HepG2 (cell line): ENCODE results near the gene NTRK2. TPM values are rescaled to one million over a fixed set of nuclear protein-coding genes. Genes with fewer than 3 reads are reported as not detected.

Experiments
- ATAC-seq: fragments of 200-7000 bp; cut with Tn5 transposase; 3 replicates; pipeline ENCODE4 v1.9.1; 2020; ENCODE audit warnings: mild to moderate bottlenecking, moderate library complexity
- BruUV-seq: library from RNA; stranded (reverse); fragments of 400-500 nt; replicated peaks from 2 replicates; lab custom pipeline; 2021; lab: Mats Ljungman, UMichigan
- CTCF ChIA-PET: fragments of 300-600 bp; formaldehyde crosslinking; extraction: SDS; loops from one replicate; lab custom pipeline; 2021; ENCODE audit warnings: low total read pairs, inconsistent platforms, low intra/inter-chr PET ratio; lab: Yijun Ruan, JAX
- POLR2A ChIA-PET: fragments of 350-600 bp; sonication (Branson Sonifier 250); formaldehyde crosslinking; loops from one replicate; lab custom pipeline; 2020; ENCODE audit warnings: antibody characterized with exemption, inconsistent platforms; lab: Yijun Ruan, JAX
- DNase-seq: peaks from one replicate; pipeline ENCODE4 v3.0.0-alpha.2; 2015; ENCODE audit warnings: low spot score
- FAIRE-seq: peaks from 3 replicates; lab custom pipeline; 2011; peaks lifted over from hg19 to GRCh38; lab: Jason Lieb, UNC
- H2AFZ ChIP-seq: one replicate; pipeline ENCODE4 v1.6.1; 2011; ENCODE audit warnings: low read length, inconsistent platforms
- H3K27ac ChIP-seq: fragments of 300-600 bp; 3 replicates; pipeline ENCODE4 v1.8.0; 2011; ENCODE audit warnings: mixed run types, mild to moderate bottlenecking, mixed read lengths, low read length, inconsistent platforms; ENCODE audit not compliant: insufficient read depth; ENCODE audit errors: extremely low read length
- H3K27me3 ChIP-seq, 2 experiments: fragments of 200-600 bp in 1 of 2; 2 replicates in 1 of 2; 3 replicates in 1 of 2; pipeline versions ENCODE4 v1.6.0 to v1.8.0; 2011; ENCODE audit warnings: low read length in 2 of 2, mild to moderate bottlenecking in 2 of 2, moderate library complexity in 2 of 2, inconsistent platforms in 1 of 2; ENCODE audit not compliant: insufficient read depth in 2 of 2, control insufficient read depth in 1 of 2
- H3K36me3 ChIP-seq, 2 experiments: fragments of 200-600 bp in 1 of 2; replicated peaks in 1 of 2; 2 replicates in 1 of 2; 3 replicates in 1 of 2; pipeline versions ENCODE4 v1.5.1 to v1.8.0; 2011; ENCODE audit warnings: low read length in 2 of 2, inconsistent platforms in 1 of 2; ENCODE audit not compliant: insufficient read depth in 2 of 2, control insufficient read depth in 1 of 2
- H3K4me1 ChIP-seq: 2 replicates; pipeline ENCODE4 v1.5.1; 2012; ENCODE audit warnings: low read length, inconsistent platforms; ENCODE audit not compliant: insufficient read depth
- H3K4me2 ChIP-seq: 2 replicates; pipeline ENCODE4 v1.6.0; 2011; ENCODE audit warnings: low read depth, low read length, inconsistent platforms
- H3K4me3 ChIP-seq, 3 experiments: fragments of 200-600 bp in 1 of 3; sonication (generic), shearing (Covaris generic) in 1 of 3; replicated peaks in 1 of 3; 2 replicates each; pipeline ENCODE4 v1.5.1; 2011 to 2016; ENCODE audit warnings: low read length in 3 of 3, inconsistent platforms in 2 of 3, low read depth in 2 of 3, mild to moderate bottlenecking in 2 of 3, control low read depth in 1 of 3, mixed read lengths in 1 of 3; ENCODE audit not compliant: insufficient read depth in 1 of 3
- H3K79me2 ChIP-seq: one replicate; pipeline ENCODE4 v1.6.1; 2011; ENCODE audit warnings: low read length, inconsistent platforms; ENCODE audit not compliant: insufficient read depth
- H3K9ac ChIP-seq: 2 replicates; pipeline ENCODE4 v1.6.0; 2011; ENCODE audit warnings: mild to moderate bottlenecking, low read depth, low read length, inconsistent platforms; ENCODE audit not compliant: insufficient read depth
- H3K9me3 ChIP-seq: 2 replicates; pipeline ENCODE4 v1.5.1; 2012; ENCODE audit warnings: mild to moderate bottlenecking, low read length
- H4K20me1 ChIP-seq: 2 replicates; pipeline ENCODE4 v1.6.0; 2011; ENCODE audit warnings: inconsistent platforms, mild to moderate bottlenecking, low read length, moderate library complexity; ENCODE audit not compliant: insufficient read depth
- FOXA1 ChIP-seq, 2 experiments: fragments of 450-650 bp in 1 of 2; sonication (generic) in 1 of 2; formaldehyde crosslinking in 1 of 2; IDR thresholded peaks; 2 replicates each; pipeline versions ENCODE4 v1.4.0 to v1.6.1; 2016 to 2020; ENCODE audit warnings: missing genetic modification reagents in 1 of 2
- SALL1 ChIP-seq: sonication (generic); formaldehyde crosslinking; IDR thresholded peaks from 2 replicates; pipeline ENCODE4 v1.8.0; 2022; ENCODE audit warnings: mild to moderate bottlenecking, missing genetic modification reagents
- SMAD3 ChIP-seq: sonication (generic); formaldehyde crosslinking; IDR thresholded peaks from 2 replicates; pipeline ENCODE4 v1.4.0; 2020; ENCODE audit warnings: missing genetic modification reagents
- ZNF350 ChIP-seq: sonication (generic); formaldehyde crosslinking; IDR thresholded peaks from 2 replicates; pipeline ENCODE4 v1.4.0; 2020; ENCODE audit warnings: mild to moderate bottlenecking, low read depth, missing genetic modification reagents, borderline replicate concordance
- ZNF607 ChIP-seq: sonication (generic); formaldehyde crosslinking; IDR thresholded peaks from 2 replicates; pipeline ENCODE4 v1.5.1; 2020; ENCODE audit warnings: missing genetic modification reagents, mild to moderate bottlenecking, borderline replicate concordance
- WGBS: methylation state at CpG from one replicate; pipeline ENCODE4 v1.1.6; 2017; ENCODE audit warnings: low lambda C conversion rate; 5-methylcytosine and 5-hydroxymethylcytosine counted together
- in situ Hi-C: cut with HindIII; loops from 2 replicates; pipeline ENCODE4 v1.10.0; 2017; ENCODE audit warnings: low pct_unique_long_range_greater_than_20kb; ENCODE audit not compliant: extremely low pct_ligation_motif_present
- intact Hi-C: fragments of 100-400 bp; cut with micrococcal nuclease; formaldehyde crosslinking; loops from one replicate; pipeline ENCODE4 v1.10.0; 2022; ENCODE audit not compliant: unreplicated experiment
- polyA plus RNA-seq, 8 experiments: library from polyadenylated mRNA; depleted of rRNA in 3 of 8; stranded (reverse) in 7 of 8; unstranded in 1 of 8; fragments of >200 nt; fragmentation: Illumina TruSeq in 4 of 8; extraction: Trizol in 4 of 8; gene quantifications; 2 replicates each; pipeline versions ENCODE4 v1.2.1 to v1.2.3, GENCODE V29; 2011 to 2016; ENCODE audit warnings: low read depth in 4 of 8, missing spikeins in 1 of 8, mixed read lengths in 1 of 8; ENCODE audit not compliant: insufficient read depth in 1 of 8
- total RNA-seq, 5 experiments: library from RNA; depleted of rRNA; stranded (reverse); fragments of >200 nt; fragmentation: Illumina TruSeq; extraction: Trizol; gene quantifications; 2 replicates each; pipeline ENCODE4 v1.2.3, GENCODE V29; 2016; ENCODE audit warnings: low read depth in 1 of 5
- TF ChIP-seq, protein P1 (sequence below): sonication (generic); formaldehyde crosslinking; IDR thresholded peaks from 2 replicates; pipeline ENCODE4 v1.5.0; 2020; ENCODE audit warnings: mild to moderate bottlenecking, missing genetic modification reagents
- TF ChIP-seq, protein P2 (sequence below): sonication (generic); formaldehyde crosslinking; conservative IDR thresholded peaks from 2 replicates; pipeline ENCODE4 v1.8.1; 2023; ENCODE audit warnings: missing genetic modification reagents
- TF ChIP-seq, protein P3 (sequence below): sonication (generic); formaldehyde crosslinking; IDR thresholded peaks from 2 replicates; pipeline ENCODE4 v1.5.0; 2020; ENCODE audit warnings: mild to moderate bottlenecking, low read depth, missing genetic modification reagents, borderline replicate concordance

Gene NTRK2
- total and polyA plus RNA-seq, 2 of the 13 experiments (the other 11 are each of a cell fraction or from before 2014, with no cell fraction given): not detected

DNA sequence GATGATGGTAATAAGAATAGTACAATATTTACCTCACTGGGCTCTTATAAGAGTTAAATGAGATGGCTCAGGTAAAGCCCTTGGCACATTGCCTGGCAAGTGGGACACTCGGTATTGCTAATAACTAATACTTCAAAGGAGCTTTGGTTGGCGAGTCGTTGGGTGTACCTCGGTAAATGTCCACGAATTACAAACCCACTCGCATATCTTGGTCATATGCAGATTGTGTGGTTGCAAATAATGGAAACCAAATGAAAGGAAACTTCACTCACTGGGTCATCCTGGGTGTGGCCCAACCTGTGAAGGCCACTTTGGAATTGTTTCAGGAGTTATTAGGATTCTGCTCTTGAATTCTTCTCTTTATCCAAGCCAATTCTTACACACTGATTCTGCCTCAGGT lies 147.5 kb downstream of the NTRK2 start:
- no peak for DNase-seq
- H3K36me3 ChIP-seq: no peaks in the 10 kb centered on the region
- no peaks in the 10 kb centered on the region for H3K4me1 ChIP-seq
- no peaks in the 10 kb centered on the region for H3K79me2 ChIP-seq
- TF ChIP-seq FOXA1 (IDR thresholded peaks at IDR 0.05) (no peak), FOXA1 (CRISPR knock-in tag; IDR thresholded peaks at IDR 0.05) (no peak), SMAD3 (CRISPR knock-in tag) (no peak), SALL1 (CRISPR knock-in tag) (no peak)
- TF ChIP-seq, protein P1, sequence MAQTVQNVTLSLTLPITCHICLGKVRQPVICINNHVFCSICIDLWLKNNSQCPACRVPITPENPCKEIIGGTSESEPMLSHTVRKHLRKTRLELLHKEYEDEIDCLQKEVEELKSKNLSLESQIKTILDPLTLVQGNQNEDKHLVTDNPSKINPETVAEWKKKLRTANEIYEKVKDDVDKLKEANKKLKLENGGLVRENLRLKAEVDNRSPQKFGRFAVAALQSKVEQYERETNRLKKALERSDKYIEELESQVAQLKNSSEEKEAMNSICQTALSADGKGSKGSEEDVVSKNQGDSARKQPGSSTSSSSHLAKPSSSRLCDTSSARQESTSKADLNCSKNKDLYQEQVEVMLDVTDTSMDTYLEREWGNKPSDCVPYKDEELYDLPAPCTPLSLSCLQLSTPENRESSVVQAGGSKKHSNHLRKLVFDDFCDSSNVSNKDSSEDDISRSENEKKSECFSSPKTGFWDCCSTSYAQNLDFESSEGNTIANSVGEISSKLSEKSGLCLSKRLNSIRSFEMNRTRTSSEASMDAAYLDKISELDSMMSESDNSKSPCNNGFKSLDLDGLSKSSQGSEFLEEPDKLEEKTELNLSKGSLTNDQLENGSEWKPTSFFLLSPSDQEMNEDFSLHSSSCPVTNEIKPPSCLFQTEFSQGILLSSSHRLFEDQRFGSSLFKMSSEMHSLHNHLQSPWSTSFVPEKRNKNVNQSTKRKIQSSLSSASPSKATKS (CRISPR knock-in tag): no peak
- H3K9ac ChIP-seq: no peak overlapping the region
- 3% methylated on average over 6 of the region's 6 CpGs for WGBS
- intact Hi-C loops (no loop called here), in situ Hi-C loops (no loop called here)
- H2AFZ ChIP-seq: no peak overlapping the region
- no peaks in the 10 kb centered on the region for H3K9me3 ChIP-seq
- peaks cover 0 to 5% of the 10 kb centered on the region in 2 experiments; a peak in 2 of 5 replicates for H3K27me3 ChIP-seq
- no peak for FAIRE-seq
- H3K4me2 ChIP-seq: no peak overlapping the region
- H3K4me3 ChIP-seq: no peak overlapping the region
- ChIA-PET CTCF (no interaction called here), POLR2A (no interaction called here)
- ATAC-seq: no peak
- H4K20me1 ChIP-seq: no peaks in the 10 kb centered on the region
- H3K27ac ChIP-seq: no peak overlapping the region
- BruUV-seq: no TSS peak

DNA sequence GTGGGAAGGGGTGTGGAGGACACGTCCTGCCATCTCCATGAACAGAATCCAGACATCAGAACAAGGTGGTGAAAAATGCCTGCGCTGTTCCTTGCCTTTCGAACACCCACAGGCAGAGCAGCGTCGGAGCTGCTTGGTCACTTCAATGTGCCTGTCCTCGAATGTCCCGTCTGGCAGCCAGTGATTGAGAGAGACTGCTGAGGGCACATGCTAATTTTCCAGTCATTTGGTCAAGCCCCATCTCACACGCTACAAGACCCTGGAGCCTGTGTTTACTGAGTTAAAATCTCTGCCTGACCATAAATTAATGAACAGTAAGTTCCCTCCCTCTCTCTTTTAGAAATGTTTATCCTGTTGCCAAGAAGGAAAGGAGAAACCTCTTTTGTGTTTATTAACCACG lies 149.3 kb downstream of the NTRK2 start:
- H3K27me3 ChIP-seq: peaks cover 0 to 5% of the 10 kb centered on the region in 2 experiments; a peak in 2 of 5 replicates
- H3K9ac ChIP-seq: no peak overlapping the region
- TF ChIP-seq ZNF607 (CRISPR knock-in tag): no peak
- TF ChIP-seq, protein P2, sequence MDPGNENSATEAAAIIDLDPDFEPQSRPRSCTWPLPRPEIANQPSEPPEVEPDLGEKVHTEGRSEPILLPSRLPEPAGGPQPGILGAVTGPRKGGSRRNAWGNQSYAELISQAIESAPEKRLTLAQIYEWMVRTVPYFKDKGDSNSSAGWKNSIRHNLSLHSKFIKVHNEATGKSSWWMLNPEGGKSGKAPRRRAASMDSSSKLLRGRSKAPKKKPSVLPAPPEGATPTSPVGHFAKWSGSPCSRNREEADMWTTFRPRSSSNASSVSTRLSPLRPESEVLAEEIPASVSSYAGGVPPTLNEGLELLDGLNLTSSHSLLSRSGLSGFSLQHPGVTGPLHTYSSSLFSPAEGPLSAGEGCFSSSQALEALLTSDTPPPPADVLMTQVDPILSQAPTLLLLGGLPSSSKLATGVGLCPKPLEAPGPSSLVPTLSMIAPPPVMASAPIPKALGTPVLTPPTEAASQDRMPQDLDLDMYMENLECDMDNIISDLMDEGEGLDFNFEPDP (CRISPR knock-in tag): no peak
- TF ChIP-seq ZNF350: no peak
- TF ChIP-seq, protein P3, sequence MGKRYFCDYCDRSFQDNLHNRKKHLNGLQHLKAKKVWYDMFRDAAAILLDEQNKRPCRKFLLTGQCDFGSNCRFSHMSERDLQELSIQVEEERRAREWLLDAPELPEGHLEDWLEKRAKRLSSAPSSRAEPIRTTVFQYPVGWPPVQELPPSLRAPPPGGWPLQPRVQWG (CRISPR knock-in tag): no peak
- TF ChIP-seq, all 625 proteins: peak for 0
- ChIA-PET CTCF (no interaction called here), POLR2A (no interaction called here)
- Histone ChIP-seq H2AFZ (no peak overlapping the region), H4K20me1 (no peaks in the 10 kb centered on the region), H3K27ac (no peak overlapping the region), H3K79me2 (no peaks in the 10 kb centered on the region), H3K4me1 (no peaks in the 10 kb centered on the region), H3K9me3 (no peaks in the 10 kb centered on the region), H3K36me3 (no peaks in the 10 kb centered on the region), H3K4me3 (no peak overlapping the region), H3K4me2 (no peak overlapping the region)
- 18% methylated on average over 9 of the region's 9 CpGs for WGBS
- DNase-seq: no peak
- BruUV-seq: no TSS peak
- ATAC-seq: no peak
- FAIRE-seq: no peak
- in situ Hi-C loops (no loop called here), intact Hi-C loops (no loop called here)
